ENCODE measurements around the gene RAD50.

The RAD50 gene

GRCh38 chr5:132662925-132663770 lies 106.4 kb downstream of the RAD50 start:
- DNase-seq: no peak

- no peak for DNase-seq
Measured at GRCh38 chr5:132663771-132664695, 107.3 kb downstream of the RAD50 start.

- no peak for DNase-seq
Measured at GRCh38 chr5:132664696-132665209, 108.0 kb downstream of the RAD50 start.

- no peak for DNase-seq
Measured at GRCh38 chr5:132665574-132666080, 108.8 kb downstream of the RAD50 start.

- DNase-seq: no peak
Measured at GRCh38 chr5:132666310-132667123, 109.7 kb downstream of the RAD50 start.

GRCh38 chr5:132667309-132667708 lies 110.5 kb downstream of the RAD50 start:
- no peak for DNase-seq

- DNase-seq: no peak
Measured at GRCh38 chr5:132667761-132668705, 111.3 kb downstream of the RAD50 start.

GRCh38 chr5:132668706-132669454 lies 112.1 kb downstream of the RAD50 start:
- no peak for DNase-seq

GRCh38 chr5:132669455-132669820 lies 112.7 kb downstream of the RAD50 start:
- DNase-seq: no peak

GRCh38 chr5:132669966-132670882 lies 113.4 kb downstream of the RAD50 start:
- no peak for DNase-seq

- no peak for DNase-seq
Measured at GRCh38 chr5:132671000-132671399, 114.2 kb downstream of the RAD50 start.

GRCh38 chr5:132673488-132673887 lies 116.7 kb downstream of the RAD50 start:
- no peak for DNase-seq

- DNase-seq: no peak
Measured at GRCh38 chr5:132673939-132674630, 117.3 kb downstream of the RAD50 start, which contains the start of gene IL4. IL4 (plus strand) TSS chr5:132673989; CDS start chr5:132674051, 62 bp downstream.

- DNase-seq: peak; percentile 90
Measured at GRCh38 chr5:132674671-132675506, 118.1 kb downstream of the RAD50 start.

GRCh38 chr5:132675936-132676689 lies 119.3 kb downstream of the RAD50 start:
- DNase-seq: no peak

GRCh38 chr5:132677191-132677590 lies 120.4 kb downstream of the RAD50 start:
- peak; percentile 81 for DNase-seq

Measured in kidney glomerular epithelial cell (primary cell).